ENCODE data around the gene NALF2.

NALF2 gene

GRCh38 chrX:69503782-69504625 is at the start of gene NALF2:
NALF2 (plus strand) TSS chrX:69504326; CDS start chrX:69505283, 957 bp downstream.
- peak in 1 of 3 experiments; percentile 3 for DNase-seq (ENCODE audit: low read depth in 3 of 3)

GRCh38 chrX:69457756-69458155 is 46.4 kb upstream of the NALF2 start:
- no peak for DNase-seq (ENCODE audit: low read depth in 3 of 3)

DNA sequence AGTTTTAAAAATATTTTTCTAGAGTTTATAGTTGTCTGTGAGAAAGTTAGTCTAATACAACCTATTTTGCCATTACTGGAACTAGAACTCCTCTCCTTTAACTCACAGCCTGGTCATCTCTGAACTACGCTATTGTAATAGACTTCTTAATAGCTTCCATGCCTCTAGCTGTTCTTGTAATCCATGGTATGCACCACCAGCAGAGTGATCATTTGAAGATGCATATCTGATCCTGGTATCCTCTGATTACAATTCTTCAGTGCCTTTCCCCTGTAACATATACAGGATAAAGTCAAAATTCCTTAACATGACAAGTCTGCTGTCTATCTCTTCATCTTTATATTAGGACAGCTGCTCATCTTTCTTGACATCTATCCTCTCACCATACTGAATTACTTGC is 37.6 kb upstream of the NALF2 start:
- no peak for DNase-seq (ENCODE audit: low read depth in 3 of 3)

DNA sequence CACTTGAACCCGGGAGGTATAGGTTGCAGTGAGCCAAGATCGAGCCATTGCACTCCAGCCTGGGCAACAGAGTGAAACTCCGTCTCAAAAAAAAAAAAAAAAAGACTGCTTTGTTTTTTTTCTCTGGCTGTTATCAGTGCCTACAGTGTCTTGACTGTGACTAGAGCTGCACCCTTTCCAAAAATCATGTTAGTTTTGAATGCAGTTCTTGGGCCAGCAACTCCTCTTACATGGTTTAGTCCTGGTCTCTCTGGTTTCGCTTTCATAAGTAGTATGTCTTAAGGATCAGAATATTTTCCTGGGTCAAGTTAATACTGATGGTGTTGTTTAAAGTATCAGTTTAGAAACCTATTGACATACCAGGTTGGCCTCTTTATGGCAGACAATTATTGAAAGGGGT is 34.2 kb upstream of the NALF2 start:
- DNase-seq (ENCODE audit: low read depth in 3 of 3) = no peak

DNA sequence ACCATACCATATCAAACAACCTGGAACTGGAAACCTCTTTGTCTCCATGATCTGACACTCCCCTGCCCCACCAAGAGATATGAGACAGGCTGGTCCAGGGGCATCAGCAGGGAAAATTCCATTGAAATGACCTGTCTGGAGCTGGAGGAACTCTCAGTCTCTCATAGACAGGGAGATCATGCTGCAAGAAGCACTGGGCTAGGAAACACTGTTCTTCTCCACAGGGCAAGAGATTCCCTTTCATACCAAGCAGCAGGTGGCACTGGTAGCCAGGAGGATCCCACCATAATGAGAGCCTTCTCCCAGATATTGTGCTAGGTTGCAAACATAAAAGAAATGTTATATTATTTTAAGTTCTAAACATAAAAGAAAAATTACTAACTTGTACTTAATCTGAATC is 14.5 kb upstream of the NALF2 start:
- no peak for DNase-seq (ENCODE audit: low read depth in 3 of 3)

DNA sequence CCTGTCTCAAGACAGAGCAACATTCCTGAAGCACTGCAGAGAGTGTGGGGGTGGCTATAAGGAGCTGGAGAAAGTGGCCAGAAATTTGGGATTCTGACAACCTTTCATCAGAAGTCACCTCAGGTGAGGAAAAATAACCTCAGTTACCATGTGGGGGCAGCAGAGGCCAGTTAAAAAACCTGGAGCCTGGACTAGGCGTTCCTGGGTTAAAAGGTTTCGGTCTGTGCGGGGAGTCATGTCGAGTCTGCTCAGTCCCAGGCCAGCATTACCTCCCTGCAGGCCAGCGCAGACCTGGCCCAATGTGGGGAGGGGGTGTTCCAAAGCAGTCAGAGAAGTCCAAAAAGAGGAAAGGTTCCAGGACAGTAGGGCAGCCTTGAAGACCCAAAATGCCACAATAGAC is 10.9 kb upstream of the NALF2 start:
- no peak for DNase-seq (ENCODE audit: low read depth in 3 of 3)

GRCh38 chrX:69493766-69494165 is 10.4 kb upstream of the NALF2 start:
- no peak for DNase-seq (ENCODE audit: low read depth in 3 of 3)

DNA sequence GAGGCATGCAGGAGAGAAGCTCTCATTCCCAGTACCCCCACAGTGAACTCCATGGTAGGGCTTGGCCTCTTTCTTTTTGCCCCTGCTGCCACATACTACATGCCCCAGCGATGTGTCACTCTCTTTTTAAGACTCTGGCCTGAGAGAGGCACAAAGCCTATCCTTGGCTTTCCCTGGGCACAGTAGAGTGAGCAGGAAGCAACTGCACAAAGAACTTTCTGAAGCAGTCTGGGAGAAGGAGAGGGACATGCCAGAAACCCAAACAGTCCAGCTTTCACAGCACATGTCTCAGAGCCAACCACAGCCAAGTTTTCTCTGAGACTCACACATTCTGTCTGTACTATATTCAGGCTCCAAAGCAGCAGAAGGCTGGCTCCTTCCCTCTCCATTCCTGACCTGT is 7.9 kb upstream of the NALF2 start:
- no peak for DNase-seq (ENCODE audit: low read depth in 3 of 3)

DNA sequence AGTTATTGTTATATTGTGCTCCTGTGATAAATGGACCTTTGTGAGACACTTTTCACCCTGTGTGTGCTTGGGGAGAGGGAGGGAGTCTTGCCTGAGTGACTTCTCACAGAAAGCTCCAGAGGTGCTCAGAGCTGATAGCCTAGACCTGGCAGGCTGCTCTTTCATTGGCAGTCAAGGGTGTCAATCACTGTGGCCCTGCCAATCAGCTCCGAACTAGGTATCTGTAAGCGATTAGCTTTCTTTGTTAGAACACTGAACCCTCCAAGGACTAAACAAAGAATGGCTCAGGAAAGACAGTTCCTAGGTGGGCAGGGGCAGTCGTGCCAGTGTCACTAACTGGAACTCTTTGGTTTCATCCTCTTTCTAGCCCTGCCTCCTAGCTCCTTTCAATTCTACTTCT is 2.7 kb upstream of the NALF2 start:
- DNase-seq (ENCODE audit: low read depth in 3 of 3) = no peak

GRCh38 chrX:69503228-69503781 is 821 bp upstream of the NALF2 start:
- no peak for DNase-seq (ENCODE audit: low read depth in 3 of 3)

- DNase-seq (ENCODE audit: low read depth in 3 of 3) = no peak
Observed at GRCh38 chrX:69504626-69505612, 793 bp downstream of the NALF2 start.

- no peak for DNase-seq (ENCODE audit: low read depth in 3 of 3)
Observed at GRCh38 chrX:69505772-69506616, 1.9 kb downstream of the NALF2 start.

DNA sequence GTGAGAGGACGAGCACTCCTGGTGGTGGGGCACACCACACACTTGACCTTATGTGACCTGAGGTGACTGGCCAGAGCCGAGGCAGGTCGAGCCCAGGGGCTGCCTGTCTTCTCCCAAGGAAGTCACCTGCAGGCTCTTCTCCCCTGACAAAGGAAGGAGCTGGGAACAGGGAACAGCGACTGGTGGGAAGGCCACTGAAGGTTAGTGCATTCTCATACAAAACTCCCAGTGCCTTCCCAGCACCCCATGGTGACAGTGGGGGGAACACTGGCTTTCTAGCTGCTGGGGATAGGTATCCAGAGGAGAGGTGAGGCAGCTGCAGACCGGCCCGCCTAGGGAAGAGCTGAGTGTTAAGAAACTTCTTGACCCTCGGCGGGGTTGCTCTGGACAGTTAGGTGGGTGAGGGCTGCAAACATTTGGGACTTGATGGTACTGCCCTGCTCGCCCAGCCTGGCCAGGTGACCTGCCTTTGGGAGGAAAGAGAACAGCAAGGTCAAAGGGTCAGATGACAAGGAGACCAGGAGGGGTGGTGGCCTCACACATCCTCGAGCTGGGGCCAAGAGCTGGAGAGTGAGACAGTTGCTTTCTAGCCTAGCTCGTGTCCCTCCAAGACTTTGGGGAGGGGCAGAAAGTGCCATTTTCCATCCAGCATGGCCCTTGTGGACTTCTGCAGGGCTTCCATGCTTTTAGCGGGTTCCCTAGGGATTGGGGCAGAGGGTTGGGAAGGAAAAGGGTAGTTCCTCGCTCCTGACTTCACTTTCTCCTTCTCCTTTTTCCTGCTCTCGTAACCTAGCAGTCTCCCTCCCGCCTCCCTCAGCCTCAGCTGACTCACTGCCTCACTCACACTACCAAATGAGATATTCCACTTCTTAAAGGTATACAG is 2.7 kb downstream of the NALF2 start:
- no peak for DNase-seq (ENCODE audit: low read depth in 3 of 3)

- no peak for DNase-seq (ENCODE audit: low read depth in 3 of 3)
Observed at GRCh38 chrX:69507500-69507789, 3.3 kb downstream of the NALF2 start.

DNA sequence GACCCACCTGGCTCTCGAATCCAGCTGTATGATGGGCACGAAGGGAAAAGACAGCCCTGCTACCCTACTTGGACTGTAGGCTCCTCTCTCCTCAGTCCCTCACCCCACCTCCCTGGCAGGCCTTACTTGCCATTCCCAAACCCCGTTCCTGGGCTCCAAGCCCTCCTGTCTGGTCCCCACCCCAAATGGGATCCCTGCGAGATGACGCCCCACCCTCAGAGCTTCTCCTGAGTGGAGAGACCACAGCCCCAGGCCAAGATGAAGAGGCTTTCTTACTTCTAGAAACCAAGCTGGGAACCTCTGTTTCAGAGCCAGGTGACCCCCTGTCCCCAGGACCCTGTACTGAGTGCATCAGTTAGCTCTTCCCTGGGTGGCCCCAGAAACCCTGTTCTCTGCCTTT is 4.5 kb downstream of the NALF2 start:
- no peak for DNase-seq (ENCODE audit: low read depth in 3 of 3)

- no peak for DNase-seq (ENCODE audit: low read depth in 3 of 3)
Observed at GRCh38 chrX:69510137-69510715, 6.1 kb downstream of the NALF2 start.

DNA sequence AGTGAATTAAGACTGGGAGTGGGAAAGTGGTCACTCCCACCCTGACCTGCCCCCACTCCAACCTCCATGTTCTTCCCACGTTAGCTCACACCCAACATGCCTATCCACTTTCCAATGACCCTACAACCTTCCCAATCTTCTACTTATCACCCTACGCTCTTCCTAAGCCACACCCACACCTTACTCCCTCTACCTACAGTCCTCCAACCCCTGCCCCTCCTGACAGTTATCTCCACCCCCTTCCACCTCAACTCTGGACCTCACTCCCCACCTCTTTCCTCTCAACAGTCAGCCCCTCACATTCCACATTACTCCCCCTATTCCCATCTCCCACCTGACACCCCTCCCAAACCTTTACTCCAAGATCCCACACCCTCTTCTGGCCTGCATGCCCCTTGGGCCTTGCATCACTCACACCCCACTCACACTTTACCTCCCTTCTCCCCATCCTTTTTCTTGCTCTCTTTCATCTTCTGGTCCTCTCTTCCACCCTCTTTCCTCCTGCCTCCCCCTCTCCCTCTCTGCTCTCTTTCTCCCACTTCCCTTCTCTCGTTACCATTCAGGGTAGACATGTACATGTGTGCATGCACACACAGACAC is 6.9 kb downstream of the NALF2 start:
- DNase-seq (ENCODE audit: low read depth in 3 of 3) = no peak

GRCh38 chrX:69522052-69522451 is 17.9 kb downstream of the NALF2 start:
- no peak for DNase-seq (ENCODE audit: low read depth in 3 of 3)

GRCh38 chrX:69523314-69523713 is 19.2 kb downstream of the NALF2 start:
- DNase-seq (ENCODE audit: low read depth in 3 of 3) = no peak
